ENCODE data around the gene MECP2. TPM values are rescaled to one million over a fixed set of nuclear protein-coding genes. Genes with fewer than 3 reads are reported as not detected.
A peak's percentile ranks its signal among the peaks of the same experiment; 100 is the strongest.

Gene MECP2
- total RNA-seq, 8 experiments from 2014 or later = 23.2 to 65.0 (median 25.3) TPM

GRCh38 chrX:154023276-154024000 is 74.1 kb downstream of the MECP2 start:
- 52 to 100% (median 80%) methylated on average over 1 to 10 of the region's 27 CpGs; no CpG with 5 or more reads in 3 of the 10 experiments for WGBS, 10 experiments

GRCh38 chrX:154022108-154022507 is 75.4 kb downstream of the MECP2 start:
- ATAC-seq (replicated peaks in 6 of 8) = no peak
- in situ Hi-C loops (cut with MboI; ENCODE audit: low pct_unique_long_range_greater_than_20kb in 2 of 9, low sequenced_read_pairs in 9 of 9, unreplicated experiment in 9 of 9) = no loop called here
- H3K27ac ChIP-seq = no peak overlapping the region

More at GRCh38 chrX:154023276-154024000, 74.1 kb downstream of the MECP2 start:
- H3K27ac ChIP-seq = peak overlapping the region in 1 of 2 donors; percentile 36
- in situ Hi-C loops (cut with MboI; ENCODE audit: low pct_unique_long_range_greater_than_20kb in 2 of 9, low sequenced_read_pairs in 9 of 9, unreplicated experiment in 9 of 9) = no loop called here
- H3K4me1 ChIP-seq (replicated peaks in 1 of 2) = peaks cover 35 to 51% of the 10 kb centered on the region in 2 donors
- H3K4me3 ChIP-seq = no peak overlapping the region
- peak in 1 of 8 experiments; percentile 13 for ATAC-seq (replicated peaks in 6 of 8)

GRCh38 chrX:154021131-154021611 is 76.3 kb downstream of the MECP2 start:
- peaks cover 35 to 51% of the 10 kb centered on the region in 2 donors for H3K4me1 ChIP-seq (replicated peaks in 1 of 2)

More at GRCh38 chrX:154022108-154022507, 75.4 kb downstream of the MECP2 start:
- 59 to 83% methylated on average over 1 to 2 of the region's 5 CpGs; no CpG with 5 or more reads in 8 of the 10 experiments for WGBS, 10 experiments
- H3K4me1 ChIP-seq (replicated peaks in 1 of 2) = peaks cover 35 to 51% of the 10 kb centered on the region in 2 donors
- no peak overlapping the region for H3K4me3 ChIP-seq

DNA sequence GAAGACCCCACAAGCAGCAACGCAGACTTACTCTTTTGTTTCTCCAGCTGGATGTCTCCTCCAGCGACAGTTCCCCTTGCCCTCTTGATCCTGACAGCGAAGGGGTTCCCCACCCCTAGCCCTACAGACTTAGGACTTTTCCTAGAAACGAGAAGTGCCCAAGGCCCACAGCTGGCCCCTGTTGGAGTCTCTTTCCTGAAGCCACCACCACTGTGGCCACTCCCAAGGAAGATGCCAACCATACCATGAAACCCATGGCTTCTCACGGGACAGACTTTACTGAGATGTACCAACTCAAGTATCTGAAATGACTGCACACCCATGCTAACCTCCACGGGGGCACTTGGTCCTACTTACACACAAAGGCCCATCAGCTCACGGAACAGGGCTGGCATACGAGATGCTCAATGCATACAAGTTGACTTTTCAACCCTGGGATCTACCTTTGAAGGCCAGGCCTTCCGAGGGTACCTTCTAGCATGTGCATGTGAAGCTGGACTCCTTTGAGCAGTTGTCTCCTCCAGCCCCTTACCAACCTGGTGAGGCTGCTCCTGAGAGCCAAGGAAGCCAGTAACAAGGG is 76.9 kb downstream of the MECP2 start:
- H3K27ac ChIP-seq = peak overlapping the region; percentile 78 to 93
- H3K4me3 ChIP-seq = peak overlapping the region in 4 of 5 donors; percentile 44 to 66 (median 48)
- no peak for ATAC-seq (replicated peaks in 6 of 8)
- in situ Hi-C loops (cut with MboI; ENCODE audit: low pct_unique_long_range_greater_than_20kb in 2 of 9, low sequenced_read_pairs in 9 of 9, unreplicated experiment in 9 of 9) = no loop called here
- 43% methylated on average over 8 of the region's 9 CpGs; no CpG with 5 or more reads in 9 of the 10 experiments for WGBS, 10 experiments
- peaks cover 35 to 51% of the 10 kb centered on the region in 2 donors for H3K4me1 ChIP-seq (replicated peaks in 1 of 2)

More at GRCh38 chrX:154021131-154021611, 76.3 kb downstream of the MECP2 start:
- WGBS, 10 experiments = 45 to 88% methylated on average over 1 to 3 of the region's 11 CpGs; no CpG with 5 or more reads in 8 of the 10 experiments
- in situ Hi-C loops (cut with MboI; ENCODE audit: low pct_unique_long_range_greater_than_20kb in 2 of 9, low sequenced_read_pairs in 9 of 9, unreplicated experiment in 9 of 9) = no loop called here
- peak in 7 of 8 experiments; percentile 3 to 38 (median 14) for ATAC-seq (replicated peaks in 6 of 8)
- Histone ChIP-seq H3K4me3 (no peak overlapping the region), H3K27ac (no peak overlapping the region)

- Histone ChIP-seq H3K4me1 (replicated peaks in 1 of 2) (peaks cover 35 to 44% of the 10 kb centered on the region in 2 donors), H3K4me3 (peak within 1 kb of the TSS; percentile 36 to 66 (median 47)), H3K27ac (peak within 1 kb of the TSS; percentile 78 to 93)
- WGBS, 10 experiments = 36% methylated on average over 3 of the region's 99 CpGs; no CpG with 5 or more reads in 9 of the 10 experiments
- in situ Hi-C loops (cut with MboI; ENCODE audit: low pct_unique_long_range_greater_than_20kb in 2 of 9, low sequenced_read_pairs in 9 of 9, unreplicated experiment in 9 of 9) = no loop called here
- peak; percentile 70 to 84 (median 80) for ATAC-seq (replicated peaks in 6 of 8)
Observed at GRCh38 chrX:154019633-154020528, 77.6 kb downstream of the MECP2 start, which contains the start of gene IRAK1. Gene IRAK1, minus strand, starts transcription at chrX:154019902. Its CDS starts 90 bp downstream, at chrX:154019812.

DNA sequence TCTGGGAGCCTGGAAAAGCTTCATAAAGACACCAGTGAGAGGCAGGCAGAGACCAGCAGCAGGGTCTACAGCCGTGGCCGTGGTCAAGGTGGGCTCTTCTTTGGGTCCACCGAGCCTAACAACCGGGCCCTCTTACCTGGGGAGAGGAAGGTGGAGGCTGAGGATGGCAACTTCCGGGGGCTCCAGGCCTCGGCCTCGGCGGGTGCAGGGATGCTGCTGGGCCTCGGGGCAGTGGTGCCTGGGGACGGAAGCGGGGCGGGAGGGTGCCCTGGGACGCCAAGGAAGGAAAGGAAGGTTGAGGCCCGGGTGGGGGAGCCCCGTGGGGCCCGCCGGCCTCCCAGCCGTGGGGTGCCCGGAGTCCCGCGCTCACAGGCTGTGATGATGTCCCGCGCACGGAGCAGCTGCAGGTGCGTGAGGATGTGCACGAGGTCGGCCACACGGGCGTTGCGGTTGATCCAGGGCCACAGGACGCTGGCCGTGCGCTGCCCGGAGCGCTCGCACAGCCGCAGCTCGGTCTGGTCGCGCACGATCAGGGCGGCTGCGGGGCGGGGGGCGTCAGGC is 78.4 kb downstream of the MECP2 start:
- in situ Hi-C loops (cut with MboI; ENCODE audit: low pct_unique_long_range_greater_than_20kb in 2 of 9, low sequenced_read_pairs in 9 of 9, unreplicated experiment in 9 of 9) = no loop called here
- no CpG with 5 or more reads among the region's 45 CpGs for whole genome bisulfite sequencing, 10 experiments
- H3K4me3 ChIP-seq = peak overlapping the region in 4 of 5 donors; percentile 44 to 66 (median 48)
- ATAC-seq (replicated peaks in 6 of 8) = peak in 7 of 8 experiments; percentile 7 to 39 (median 22)
- peak overlapping the region; percentile 78 to 93 for H3K27ac ChIP-seq
- H3K4me1 ChIP-seq (replicated peaks in 1 of 2) = peaks cover 35 to 40% of the 10 kb centered on the region in 2 donors

DNA sequence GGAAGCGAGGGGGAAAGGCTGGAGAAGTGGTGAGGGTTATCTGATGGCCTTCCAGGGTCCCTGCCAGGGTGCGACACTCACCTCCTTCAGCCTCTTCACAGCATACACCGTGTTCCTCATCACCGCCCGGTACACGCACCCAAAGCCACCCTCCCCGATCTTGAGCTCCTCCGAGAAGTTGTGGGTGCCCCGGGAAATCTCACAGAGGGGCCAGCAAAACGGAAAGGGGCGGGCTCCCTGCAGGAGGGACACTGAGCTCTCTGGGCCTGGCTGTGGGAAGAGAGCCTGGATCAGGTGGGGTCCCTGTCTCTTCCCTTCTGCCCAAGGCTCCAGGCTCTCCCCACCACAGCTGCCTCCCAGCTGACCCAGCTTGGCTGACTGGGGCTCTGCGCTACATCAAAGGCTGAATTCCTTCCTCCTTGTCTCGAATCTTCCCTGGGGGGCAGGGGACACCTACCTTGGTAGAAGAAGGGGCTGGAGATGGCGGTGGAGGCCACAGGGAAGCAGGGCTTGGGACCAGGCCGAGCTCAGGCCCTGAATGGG is 78.9 kb downstream of the MECP2 start:
- in situ Hi-C loops (cut with MboI; ENCODE audit: low pct_unique_long_range_greater_than_20kb in 2 of 9, low sequenced_read_pairs in 9 of 9, unreplicated experiment in 9 of 9) = no loop called here
- no peak for ATAC-seq (replicated peaks in 6 of 8)
- H3K4me1 ChIP-seq (replicated peaks in 1 of 2) = peaks cover 34 to 41% of the 10 kb centered on the region in 2 donors
- WGBS, 10 experiments = 85 to 100% methylated on average over 1 to 5 of the region's 15 CpGs; no CpG with 5 or more reads in 8 of the 10 experiments
- H3K4me3 ChIP-seq = peak overlapping the region in 3 of 5 donors; percentile 47 to 66 (median 48)
- peak overlapping the region in 1 of 2 donors; percentile 93 for H3K27ac ChIP-seq

DNA sequence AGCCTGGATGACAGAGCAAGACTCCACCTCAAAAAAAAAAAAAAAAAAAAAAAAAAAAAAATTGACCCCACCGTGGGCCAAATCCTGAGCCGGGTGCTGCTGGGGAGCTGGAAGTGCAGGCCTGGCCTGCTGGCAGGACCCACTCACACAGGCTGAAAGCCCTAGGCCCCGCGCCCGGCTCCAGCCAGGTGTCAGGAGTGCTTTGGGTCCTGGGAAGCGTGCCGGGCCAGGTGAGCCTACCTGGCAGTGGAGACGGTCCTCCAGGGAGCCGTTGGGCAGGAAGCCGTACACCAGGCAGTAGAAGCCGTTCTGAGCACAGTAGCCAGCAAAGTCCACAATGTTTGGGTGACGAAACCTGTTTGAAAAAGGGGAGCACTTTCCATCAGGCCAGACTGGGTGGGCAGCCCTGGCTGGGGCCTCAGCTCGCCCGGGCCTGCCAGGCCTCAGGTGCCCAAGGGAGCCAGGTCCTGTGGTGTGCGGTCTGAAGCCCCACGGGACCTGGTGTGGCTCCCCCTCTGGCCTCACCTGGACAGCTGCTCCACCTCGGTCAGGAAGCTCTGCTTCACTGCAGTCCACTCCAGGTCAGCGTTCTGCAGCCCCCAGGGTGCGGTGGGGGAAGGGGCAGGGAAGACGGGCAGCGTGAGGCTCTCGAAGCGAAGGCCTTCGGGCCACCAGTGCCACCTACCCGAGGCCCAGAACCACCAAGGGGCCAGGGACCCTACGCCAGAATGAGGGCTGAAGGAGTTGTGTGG is 79.6 kb downstream of the MECP2 start:
- in situ Hi-C loops (cut with MboI; ENCODE audit: low pct_unique_long_range_greater_than_20kb in 2 of 9, low sequenced_read_pairs in 9 of 9, unreplicated experiment in 9 of 9) = no loop called here
- Histone ChIP-seq H3K4me3 (no peak overlapping the region), H3K4me1 (replicated peaks in 1 of 2) (peaks cover 30 to 38% of the 10 kb centered on the region in 2 donors), H3K27ac (no peak overlapping the region)
- 73 to 100% methylated on average over 1 to 2 of the region's 26 CpGs; no CpG with 5 or more reads in 8 of the 10 experiments for WGBS, 10 experiments
- ATAC-seq (replicated peaks in 6 of 8) = no peak

DNA sequence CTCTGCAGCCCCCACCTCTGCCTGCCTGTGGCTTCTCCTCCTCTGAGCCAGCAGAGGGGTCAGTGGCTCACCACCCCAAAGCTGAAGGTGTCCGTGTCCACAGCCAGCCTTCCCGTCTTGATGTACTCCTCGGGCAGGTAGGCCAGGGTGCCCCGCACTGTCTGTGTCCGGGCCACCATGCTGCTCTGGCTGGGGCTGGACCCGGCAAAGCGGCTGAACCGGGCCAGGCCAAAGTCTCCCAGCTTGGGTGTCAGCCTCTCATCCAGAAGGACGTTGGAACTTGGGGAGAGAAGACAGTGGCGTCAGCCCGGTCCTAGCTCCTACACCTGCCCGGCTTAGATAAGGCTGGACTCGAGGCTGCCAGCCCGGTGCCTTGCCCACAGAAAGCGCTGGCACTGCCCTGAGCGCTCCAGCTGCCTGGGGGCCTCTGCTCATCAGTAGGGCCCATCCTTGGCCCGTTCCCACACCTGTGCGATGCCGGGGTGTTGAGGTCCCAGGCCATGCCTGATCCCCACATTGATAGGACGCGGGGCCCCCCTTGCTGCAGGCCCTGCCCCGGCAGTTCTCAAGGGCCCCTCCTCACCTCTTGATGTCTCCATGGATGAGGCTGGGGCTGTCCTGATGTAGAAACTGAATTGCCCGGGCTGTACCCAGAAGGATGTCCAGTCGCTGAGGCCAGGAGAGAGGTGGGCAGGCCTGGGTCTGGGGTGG is 81.0 kb downstream of the MECP2 start:
- ATAC-seq (replicated peaks in 6 of 8) = no peak
- H3K4me1 ChIP-seq (replicated peaks in 1 of 2) = peaks cover 21 to 28% of the 10 kb centered on the region in 2 donors
- no peak overlapping the region for H3K4me3 ChIP-seq
- in situ Hi-C loops (cut with MboI; ENCODE audit: low pct_unique_long_range_greater_than_20kb in 2 of 9, low sequenced_read_pairs in 9 of 9, unreplicated experiment in 9 of 9) = no loop called here
- H3K27ac ChIP-seq = no peak overlapping the region
- no CpG with 5 or more reads among the region's 24 CpGs for WGBS, 10 experiments

- no peak overlapping the region for H3K27ac ChIP-seq
- H3K4me3 ChIP-seq = no peak overlapping the region
- H3K4me1 ChIP-seq (replicated peaks in 1 of 2) = peaks cover 13 to 22% of the 10 kb centered on the region in 2 donors
- 46 to 70% (median 60%) methylated on average over 1 to 3 of the region's 16 CpGs; no CpG with 5 or more reads in 7 of the 10 experiments for WGBS, 10 experiments
- ATAC-seq (replicated peaks in 6 of 8) = no peak
- in situ Hi-C loops (cut with MboI; ENCODE audit: low pct_unique_long_range_greater_than_20kb in 2 of 9, low sequenced_read_pairs in 9 of 9, unreplicated experiment in 9 of 9) = no loop called here
Observed at GRCh38 chrX:154015581-154016264, 81.8 kb downstream of the MECP2 start.

Measured in motor neuron (in vitro differentiated cells).